MG63 (cell line): Measurements from ENCODE around the gene MFSD1. TPM values are rescaled to one million over a fixed set of nuclear protein-coding genes. Genes with fewer than 3 reads are reported as not detected.

ENCODE experiments used
- total RNA-seq: library from RNA; depleted of rRNA; stranded (reverse); fragments of >200 nt; shearing (Covaris generic); gene quantifications from 2 replicates; pipeline ENCODE4 v1.2.3, GENCODE V29; 2014; ENCODE audit warnings: low replicate concordance; rRNA removed

The MFSD1 gene
- total RNA-seq, 1 experiment from 2014 or later = 122 TPM

Other genes with a start within 250 kb of the MFSD1 start
- 41.2 and 45.8 TPM in 2 replicates for gene MLF1, start 230.9 kb upstream of the MFSD1 start, total RNA-seq
- gene GFM1, start 157.5 kb upstream of the MFSD1 start, total RNA-seq = 60.3 and 98.4 TPM in 2 replicates
- gene LXN, start 129.4 kb upstream of the MFSD1 start, total RNA-seq = not detected in 2 replicates
- gene RARRES1, start 69.6 kb upstream of the MFSD1 start, total RNA-seq = not detected in 2 replicates